ENCODE data around the gene SUSD2.
"Not testable (repeated sequence)": the region's sequence is repeated elsewhere in the genome, so short reads cannot be mapped to it uniquely, and the experiment has no call there.

SUSD2 gene

DNA sequence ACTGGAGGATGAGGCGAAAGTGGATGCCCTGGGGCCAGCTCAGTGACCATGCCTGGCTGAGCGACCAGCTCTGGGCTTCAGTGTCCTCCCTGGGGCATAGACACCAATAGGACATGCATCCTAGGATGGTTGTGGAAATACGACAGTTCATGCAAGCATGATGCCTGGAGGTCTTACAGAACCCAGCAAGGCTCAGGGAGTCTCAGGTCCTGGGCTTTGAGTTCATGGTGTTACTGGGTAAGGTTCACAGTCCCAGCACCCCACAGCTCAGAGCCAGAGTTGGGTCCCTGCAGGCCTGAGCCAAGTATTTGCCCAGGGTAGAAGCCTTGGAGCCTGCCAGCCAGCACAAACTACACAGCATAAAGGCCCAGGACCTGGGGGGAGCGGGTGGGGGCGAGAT is 4.2 kb upstream of the SUSD2 start:
- no peak for FAIRE-seq

DNA sequence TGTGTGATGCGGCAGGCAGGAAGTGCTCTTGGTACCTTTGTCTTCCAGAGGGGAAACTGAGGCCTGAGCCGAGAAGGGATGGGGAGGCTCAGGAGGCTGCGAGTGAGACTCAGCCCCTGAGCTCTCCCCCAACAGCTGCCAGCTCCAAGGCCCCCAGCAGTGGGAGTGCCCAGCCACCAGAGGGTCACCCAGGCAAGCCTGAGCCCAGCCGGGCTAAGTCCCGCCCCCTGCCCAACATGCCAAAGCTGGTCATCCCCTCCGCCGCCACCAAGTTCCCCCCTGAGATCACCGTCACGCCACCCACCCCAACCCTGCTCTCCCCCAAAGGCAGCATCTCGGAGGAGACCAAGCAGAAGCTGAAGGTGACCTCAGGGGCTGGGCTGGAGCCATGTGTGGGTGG is 3.8 kb upstream of the SUSD2 start:
- FAIRE-seq: no peak

DNA sequence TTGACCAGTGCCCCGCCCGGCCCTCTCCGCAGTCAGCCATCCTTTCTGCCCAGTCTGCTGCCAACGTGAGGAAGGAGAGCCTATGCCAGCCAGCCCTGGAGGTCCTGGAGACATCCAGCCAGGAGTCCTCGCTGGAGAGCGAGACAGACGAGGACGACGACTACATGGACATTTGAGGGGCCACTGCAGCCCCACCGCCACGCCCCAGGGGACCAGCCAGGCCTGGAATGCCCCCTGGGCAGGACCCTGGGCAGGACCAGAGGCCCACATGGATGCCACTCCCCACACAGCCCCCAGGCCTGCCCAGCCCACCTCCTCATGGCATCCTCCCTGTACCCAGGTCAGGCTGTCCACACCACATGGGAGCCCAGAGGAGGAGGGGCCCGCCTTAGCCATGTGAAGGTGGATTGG is 3.3 kb upstream of the SUSD2 start:
- FAIRE-seq: no peak

GRCh38 chr22:24178502-24179440 is 2.5 kb upstream of the SUSD2 start:
- no peak for FAIRE-seq

DNA sequence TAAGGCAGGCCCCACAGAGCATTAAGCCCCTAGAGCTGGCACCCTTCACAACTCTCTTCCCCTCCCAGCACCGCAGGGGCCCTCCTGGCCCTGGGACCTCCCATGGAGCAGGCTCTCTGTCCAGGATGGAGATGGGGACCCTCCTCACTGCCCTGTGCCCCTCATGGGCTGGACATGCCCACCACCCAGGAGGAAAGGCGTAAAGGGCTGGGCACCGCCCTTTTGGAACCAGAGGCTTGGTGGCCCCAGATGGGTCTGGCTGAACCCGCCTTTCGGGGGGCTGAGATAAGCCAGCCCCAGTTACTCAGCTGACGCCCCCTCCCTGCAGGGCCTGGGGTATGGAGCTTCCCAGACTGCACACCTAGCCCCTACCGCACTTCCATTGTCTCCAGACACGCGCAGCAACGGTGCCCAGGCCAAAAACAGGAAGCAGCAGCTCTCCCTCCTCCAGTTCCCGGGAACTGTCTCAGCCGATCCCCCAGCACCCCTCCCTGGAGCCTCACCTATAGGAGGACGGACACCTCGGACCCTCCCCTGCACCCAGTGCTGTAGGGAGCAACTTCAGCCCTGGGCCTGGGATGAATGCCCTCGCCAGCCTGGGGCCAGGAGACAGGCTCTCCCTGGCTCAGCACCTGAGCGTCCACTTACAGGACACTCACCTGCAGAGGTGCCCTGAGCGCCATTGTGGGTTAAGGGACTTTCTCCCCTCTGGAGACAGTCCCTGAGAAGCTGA is 1.6 kb upstream of the SUSD2 start:
- no peak for FAIRE-seq

DNA sequence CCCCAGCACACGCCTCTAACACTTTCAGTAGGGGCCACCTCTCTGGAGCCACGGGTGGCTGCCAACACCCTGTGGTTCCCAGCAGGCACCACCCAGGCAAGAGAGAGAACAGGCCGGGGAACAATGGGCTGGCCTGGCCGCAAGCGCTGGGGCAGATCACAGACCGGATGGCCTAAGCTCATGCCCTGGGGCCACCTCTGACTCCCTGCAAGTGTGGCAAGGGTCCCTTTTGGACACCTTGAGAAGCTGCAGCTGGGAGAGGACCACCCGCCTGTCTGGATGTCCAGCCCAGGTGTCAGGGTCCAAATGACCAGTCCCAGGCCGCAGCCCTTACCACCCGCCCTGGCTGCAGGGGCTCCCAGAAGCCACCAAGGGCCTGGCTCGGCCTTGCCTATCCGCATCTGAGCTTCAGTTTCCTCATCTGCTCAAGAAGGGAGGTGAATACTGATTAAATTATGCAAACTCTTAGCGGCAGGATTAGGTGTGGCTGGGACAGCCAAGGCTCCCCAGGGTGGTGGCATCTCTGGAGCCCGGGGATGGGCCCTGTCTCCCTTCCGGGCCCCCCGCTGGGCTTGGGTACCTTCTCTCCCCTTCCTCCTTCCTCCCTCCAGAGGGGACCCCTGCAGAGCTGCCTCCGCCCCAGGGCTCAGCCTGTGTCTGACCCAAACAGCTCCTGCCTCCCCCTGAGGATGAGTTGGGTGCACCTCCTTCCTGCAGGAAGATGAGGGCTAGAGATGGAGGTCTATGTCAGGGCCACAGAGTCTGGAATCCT is 785 bp upstream of the SUSD2 start:
- FAIRE-seq: no peak

DNA sequence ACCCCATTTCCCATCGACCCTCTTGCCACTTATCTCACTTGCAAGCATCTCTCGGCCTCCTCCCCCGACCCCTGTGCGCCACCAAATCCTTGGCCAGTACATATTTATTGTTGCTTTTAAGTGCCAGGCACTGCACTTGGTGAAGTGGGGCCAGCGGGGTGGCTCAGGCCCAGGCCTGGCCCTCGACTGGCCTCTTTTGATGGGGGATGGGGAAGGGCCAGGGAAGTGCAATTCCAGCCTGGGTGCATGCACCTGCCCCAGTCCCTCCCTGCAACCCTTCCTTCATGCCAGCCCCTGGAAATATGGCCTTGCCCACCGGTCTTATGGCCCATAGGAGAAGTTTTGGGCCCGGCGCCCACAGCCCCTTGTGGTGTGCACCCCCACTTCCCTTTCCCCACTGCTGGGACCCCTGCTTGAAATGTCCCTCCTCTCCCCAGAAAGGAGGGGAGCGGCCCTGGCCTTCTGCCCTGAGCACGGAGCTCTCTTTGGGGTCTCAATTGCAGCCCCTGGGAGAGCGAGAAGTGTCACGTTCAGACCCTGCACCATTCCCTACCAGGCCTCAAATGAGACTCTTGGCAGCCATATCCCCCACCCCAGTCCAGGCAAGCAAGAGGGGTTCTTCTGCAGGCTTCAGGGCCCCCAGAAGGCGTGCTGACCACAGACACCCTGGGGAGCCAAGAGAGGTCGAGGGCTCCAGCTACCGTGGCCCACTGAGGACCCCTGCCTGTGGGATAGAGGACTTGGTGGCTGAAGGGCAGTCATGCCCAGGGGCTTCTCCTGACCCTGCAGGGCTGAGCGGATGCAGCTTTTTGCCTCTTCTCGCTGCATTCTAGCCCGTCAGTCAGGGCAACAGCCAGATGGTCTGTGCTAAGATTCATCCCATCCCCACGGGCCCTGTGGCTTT is 961 bp downstream of the SUSD2 start:
- no peak for FAIRE-seq

DNA sequence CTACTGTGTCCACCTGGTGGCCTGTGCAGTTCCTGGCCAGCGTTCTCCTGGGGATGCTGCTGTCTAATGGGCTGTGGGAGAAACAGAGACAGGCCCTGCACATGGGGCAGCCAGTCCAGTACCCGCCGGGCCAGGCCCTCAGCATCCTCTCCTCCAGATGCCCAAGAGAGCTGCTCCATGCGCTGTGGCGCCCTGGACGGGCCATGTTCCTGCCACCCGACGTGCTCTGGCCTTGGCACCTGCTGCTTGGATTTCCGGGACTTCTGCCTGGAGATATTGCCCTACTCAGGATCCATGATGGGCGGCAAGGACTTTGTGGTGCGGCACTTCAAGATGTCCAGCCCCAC is 1.6 kb downstream of the SUSD2 start:
- FAIRE-seq: not testable (repeated sequence)

DNA sequence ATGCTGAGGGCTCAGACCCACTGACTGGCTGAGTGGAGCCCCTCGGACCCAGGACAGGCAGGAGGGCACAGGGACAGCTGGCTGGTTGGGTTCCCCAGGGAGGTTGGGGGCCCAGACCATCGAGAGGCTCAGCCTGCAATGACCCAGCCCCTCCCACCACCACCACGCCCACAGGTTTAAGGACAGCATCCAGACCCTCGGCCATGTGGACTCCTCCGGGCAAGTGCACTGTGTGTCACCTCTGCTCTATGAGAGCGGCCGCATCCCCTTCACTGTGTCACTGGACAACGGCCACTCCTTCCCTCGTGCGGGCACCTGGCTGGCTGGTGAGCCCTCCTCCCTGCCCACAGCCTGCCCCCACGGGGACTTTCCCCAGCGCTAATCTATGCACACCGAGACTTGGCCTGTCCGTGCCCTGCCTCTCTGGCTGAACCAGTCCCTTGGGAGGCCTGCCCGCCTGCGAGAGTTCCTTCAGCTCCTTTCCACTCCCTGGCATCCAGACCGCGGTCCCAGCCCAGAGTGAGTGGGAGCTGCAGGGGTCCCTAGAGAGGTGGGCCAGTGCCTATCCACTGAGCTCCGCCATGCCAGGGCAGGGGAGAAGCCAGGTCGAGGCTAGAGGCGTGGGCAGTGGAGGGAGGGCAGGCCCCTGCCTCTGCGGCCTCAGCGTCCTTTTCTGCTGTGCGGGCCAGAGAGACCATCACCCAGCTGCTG is 2.2 kb downstream of the SUSD2 start:
- FAIRE-seq: no peak

DNA sequence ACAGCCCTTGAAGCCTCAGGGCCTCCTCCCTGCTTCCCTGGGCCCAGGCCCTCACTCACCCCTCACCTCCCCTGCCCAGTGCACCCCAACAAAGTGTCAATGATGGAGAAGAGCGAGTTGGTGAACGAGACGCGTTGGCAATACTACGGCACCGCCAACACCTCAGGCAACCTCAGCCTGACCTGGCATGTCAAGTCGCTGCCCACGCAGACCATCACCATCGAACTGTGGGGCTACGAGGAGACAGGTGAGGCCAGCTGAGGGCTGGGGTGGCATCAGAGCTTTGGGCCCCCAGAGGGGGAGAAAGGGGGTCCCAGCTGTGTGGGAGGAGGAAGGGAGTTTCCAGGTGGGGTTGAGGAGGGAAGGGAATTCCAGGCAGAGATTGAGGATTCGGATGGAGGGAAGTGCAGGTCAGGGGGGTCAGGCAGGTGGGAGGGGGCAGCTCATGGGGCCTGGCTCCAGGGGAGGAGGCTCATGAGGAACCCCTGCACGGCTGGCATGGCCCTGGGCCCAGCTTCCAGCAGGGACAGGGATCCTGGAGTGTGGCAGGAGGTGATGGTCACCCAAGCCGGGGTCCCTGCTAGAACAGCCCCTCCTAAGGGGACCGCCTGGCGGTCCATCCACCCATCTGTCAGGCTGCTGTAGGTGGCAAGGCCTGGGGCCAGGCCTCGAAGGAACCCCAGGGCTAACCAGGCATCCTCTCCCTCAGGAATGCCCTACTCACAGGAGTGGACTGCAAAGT is 2.9 kb downstream of the SUSD2 start:
- no peak for FAIRE-seq

DNA sequence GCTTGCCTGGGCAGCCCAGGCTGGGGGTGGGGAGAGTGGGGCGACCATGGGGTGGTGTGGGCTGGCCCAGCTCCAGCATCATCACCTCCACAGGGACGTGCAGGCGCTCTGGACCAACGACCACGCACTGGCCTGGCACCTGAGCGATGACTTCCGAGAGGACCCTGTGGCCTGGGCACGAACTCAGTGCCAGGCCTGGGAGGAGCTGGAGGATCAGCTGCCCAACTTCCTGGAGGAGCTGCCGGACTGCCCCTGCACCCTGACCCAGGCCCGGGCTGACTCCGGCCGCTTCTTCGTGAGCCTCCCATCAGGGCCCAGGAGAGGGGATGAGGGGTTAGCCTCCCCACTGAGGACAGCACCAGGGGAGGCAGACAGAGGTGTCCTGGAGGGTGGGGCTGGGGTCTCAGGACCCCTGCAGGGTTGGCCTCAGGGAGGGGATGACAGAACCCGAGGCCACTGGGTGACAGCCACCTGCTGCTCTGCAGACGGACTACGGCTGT is 3.8 kb downstream of the SUSD2 start:
- FAIRE-seq: no peak

DNA sequence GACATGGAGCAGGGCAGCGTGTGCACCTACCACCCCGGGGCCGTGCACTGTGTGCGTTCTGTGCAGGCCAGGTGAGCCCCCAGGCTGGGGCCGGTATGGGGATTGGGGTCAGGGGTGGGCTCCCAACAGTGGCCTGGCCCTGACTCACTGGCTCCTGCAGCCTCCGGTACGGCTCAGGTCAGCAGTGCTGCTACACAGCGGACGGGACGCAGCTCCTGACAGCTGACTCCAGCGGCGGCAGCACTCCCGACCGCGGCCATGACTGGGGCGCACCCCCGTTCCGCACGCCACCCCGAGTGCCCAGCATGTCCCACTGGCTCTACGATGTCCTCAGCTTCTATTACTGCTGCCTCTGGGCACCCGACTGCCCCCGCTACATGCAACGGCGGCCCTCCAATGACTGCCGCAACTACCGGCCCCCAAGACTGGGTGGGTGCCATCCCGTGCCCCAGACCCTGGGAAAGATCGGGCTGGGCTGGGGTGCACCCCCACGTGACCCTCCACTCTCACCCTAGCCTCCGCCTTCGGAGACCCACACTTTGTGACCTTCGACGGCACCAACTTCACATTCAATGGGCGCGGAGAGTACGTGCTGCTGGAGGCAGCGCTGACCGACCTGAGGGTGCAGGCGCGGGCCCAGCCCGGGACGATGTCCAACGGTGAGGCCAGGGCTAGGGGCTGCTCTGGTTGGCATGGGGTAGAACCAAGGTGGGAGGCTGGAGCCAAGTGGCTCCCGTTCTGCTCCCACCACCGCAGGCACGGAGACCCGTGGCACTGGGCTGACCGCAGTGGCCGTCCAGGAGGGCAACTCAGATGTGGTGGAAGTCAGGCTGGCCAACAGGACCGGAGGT is 4.4 kb downstream of the SUSD2 start:
- no peak for FAIRE-seq

- FAIRE-seq: no peak
Observed at GRCh38 chr22:24186352-24186740, 5.1 kb downstream of the SUSD2 start.

- FAIRE-seq: no peak
Observed at GRCh38 chr22:24186892-24187670, 5.8 kb downstream of the SUSD2 start.

DNA sequence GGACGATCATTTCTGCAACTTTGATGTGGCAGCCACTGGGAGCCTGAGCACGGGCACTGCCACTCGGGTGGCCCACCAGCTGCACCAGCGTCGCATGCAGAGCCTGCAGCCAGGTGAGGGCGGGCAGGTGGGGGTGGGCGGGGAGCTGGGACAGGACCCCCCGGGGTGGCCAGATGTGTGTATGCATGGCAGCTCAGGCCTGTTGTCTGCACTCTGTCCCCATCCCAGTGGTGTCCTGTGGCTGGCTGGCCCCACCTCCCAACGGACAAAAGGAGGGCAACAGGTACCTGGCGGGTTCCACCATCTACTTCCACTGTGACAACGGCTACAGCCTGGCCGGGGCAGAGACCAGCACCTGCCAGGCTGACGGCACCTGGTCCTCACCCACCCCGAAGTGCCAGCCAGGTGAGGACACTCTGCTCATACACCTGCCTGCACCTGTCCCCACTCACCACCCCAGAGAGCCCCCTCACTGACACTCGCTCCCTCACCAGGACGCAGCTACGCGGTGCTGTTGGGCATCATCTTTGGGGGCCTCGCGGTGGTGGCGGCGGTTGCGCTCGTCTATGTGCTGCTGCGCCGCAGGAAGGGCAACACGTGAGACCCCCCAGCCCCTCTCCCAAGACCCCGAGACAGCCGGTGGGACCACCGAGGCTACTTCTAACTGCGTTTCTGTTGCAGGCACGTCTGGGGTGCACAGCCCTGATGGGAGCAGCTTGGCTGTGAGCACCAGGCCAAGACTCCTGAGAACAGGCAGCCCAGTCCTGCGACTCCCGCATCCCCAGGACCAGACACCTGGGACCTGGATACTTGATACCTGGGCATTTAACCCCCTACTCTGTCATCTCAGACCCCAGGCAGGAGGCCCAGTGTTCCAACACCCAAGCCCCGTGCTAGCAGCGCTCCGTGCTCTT is 6.7 kb downstream of the SUSD2 start:
- no peak for FAIRE-seq

GRCh38 chr22:24188705-24189248 is 7.5 kb downstream of the SUSD2 start:
- FAIRE-seq: no peak
